GM08714 (cell line): Measurements from ENCODE around the gene TH.

ENCODE experiments used
- H3K4me3 ChIP-seq: fragments of 200-500 bp; sonication (Bioruptor generic); 2 replicates; pipeline ENCODE4 v1.5.1; 2014; ENCODE audit warnings: mild to moderate bottlenecking, low read length, inconsistent platforms
- ZNF274 ChIP-seq: IDR thresholded peaks from 2 replicates; pipeline ENCODE4 v1.6.1; 2012; ENCODE audit warnings: mild to moderate bottlenecking, low read depth, low read length

The TH gene

GRCh38 chr11:2114430-2115241 is 57.0 kb downstream of the TH start:
- H3K4me3 ChIP-seq = no peak overlapping the region
- no peak for TF ChIP-seq ZNF274
